HFFc6 (cell line): ENCODE measurements around the gene TMEM232. TPM values are rescaled to one million over a fixed set of nuclear protein-coding genes. Genes with fewer than 3 reads are reported as not detected.

Experiments
- DNase-seq: peaks from one replicate; pipeline ENCODE4 v3.0.0-alpha.2; 2018
- H3K27ac Mint-ChIP-seq: 2 replicates; pipeline ENCODE4 v1.8.0; 2020; ENCODE audit warnings: mild to moderate bottlenecking, mixed read lengths
- H3K27me3 Mint-ChIP-seq: 2 replicates; pipeline ENCODE4 v1.8.0; 2021; ENCODE audit warnings: mild to moderate bottlenecking, moderate library complexity, mixed read lengths; ENCODE audit not compliant: insufficient read depth
- H3K36me3 Mint-ChIP-seq: 2 replicates; pipeline ENCODE4 v1.8.0; 2021; ENCODE audit warnings: low read depth, mixed read lengths
- H3K4me1 Mint-ChIP-seq: 2 replicates; pipeline ENCODE4 v1.8.0; 2020; ENCODE audit warnings: low read depth, mixed read lengths
- H3K4me3 Mint-ChIP-seq: 2 replicates; pipeline ENCODE4 v1.8.0; 2020; ENCODE audit warnings: mild to moderate bottlenecking, moderate library complexity, mixed read lengths
- H3K9me3 Mint-ChIP-seq: 2 replicates; pipeline ENCODE4 v1.8.0; 2020; ENCODE audit warnings: mild to moderate bottlenecking, mixed read lengths
- long read RNA-seq: library from polyadenylated mRNA; unstranded; transcript quantifications from one replicate; pipeline ENCODE4 v2.0.0, GENCODE V29; 2019
- total RNA-seq, 6 experiments: library from RNA; stranded (reverse); fragmentation: NEBNext Ultra II Directional; extraction: Animal tissue kit (Norgen Biotek cat#: 25700); gene quantifications; 2 replicates in 1 of 6; 3 replicates in 5 of 6; pipeline ENCODE4 v1.2.3, GENCODE V29; 2021
- TF ChIP-seq, protein P1 (sequence below): fragments of 200-600 bp; sonication (generic); IDR thresholded peaks from 2 replicates; pipeline ENCODE4 v1.5.0; 2021; ENCODE audit warnings: antibody characterized with exemption, mild to moderate bottlenecking

Gene TMEM232
- 1 to 10 TPM in 3 of 6 experiments, under 1 TPM in 3; 0.36 to 1.3 (median 1.0) TPM for total RNA-seq
- long read RNA-seq, partial matches to known transcripts: 0 of 1 reads
- long read RNA-seq, other reads (novel, unspliced or antisense): 1 of 1 reads

- H3K4me1 Mint-ChIP-seq: peaks cover 7% of the 10 kb centered on the region; the same call in 1 of the 2 replicates
These were observed at the start of gene TMEM232 for GRCh38 chr5:110726249-110727024. Gene TMEM232 (minus strand): TSS chr5:110726671. CDS start chr5:110667352, 59,319 bp downstream.

GRCh38 chr5:110770286-110770685 is 43.8 kb upstream of the TMEM232 start:
- Mint-ChIP-seq H3K27ac (no peak overlapping the region), H3K9me3 (no peaks in the 10 kb centered on the region), H3K4me3 (no peak overlapping the region), H3K27me3 (no peaks in the 10 kb centered on the region), H3K36me3 (no peaks in the 10 kb centered on the region), H3K4me1 (peaks cover 6% of the 10 kb centered on the region; the same call in 1 of the 2 replicates)
- no peak for DNase-seq
- TF ChIP-seq, protein P1, sequence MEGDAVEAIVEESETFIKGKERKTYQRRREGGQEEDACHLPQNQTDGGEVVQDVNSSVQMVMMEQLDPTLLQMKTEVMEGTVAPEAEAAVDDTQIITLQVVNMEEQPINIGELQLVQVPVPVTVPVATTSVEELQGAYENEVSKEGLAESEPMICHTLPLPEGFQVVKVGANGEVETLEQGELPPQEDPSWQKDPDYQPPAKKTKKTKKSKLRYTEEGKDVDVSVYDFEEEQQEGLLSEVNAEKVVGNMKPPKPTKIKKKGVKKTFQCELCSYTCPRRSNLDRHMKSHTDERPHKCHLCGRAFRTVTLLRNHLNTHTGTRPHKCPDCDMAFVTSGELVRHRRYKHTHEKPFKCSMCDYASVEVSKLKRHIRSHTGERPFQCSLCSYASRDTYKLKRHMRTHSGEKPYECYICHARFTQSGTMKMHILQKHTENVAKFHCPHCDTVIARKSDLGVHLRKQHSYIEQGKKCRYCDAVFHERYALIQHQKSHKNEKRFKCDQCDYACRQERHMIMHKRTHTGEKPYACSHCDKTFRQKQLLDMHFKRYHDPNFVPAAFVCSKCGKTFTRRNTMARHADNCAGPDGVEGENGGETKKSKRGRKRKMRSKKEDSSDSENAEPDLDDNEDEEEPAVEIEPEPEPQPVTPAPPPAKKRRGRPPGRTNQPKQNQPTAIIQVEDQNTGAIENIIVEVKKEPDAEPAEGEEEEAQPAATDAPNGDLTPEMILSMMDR: no peak

More at GRCh38 chr5:110726249-110727024, at the start of gene TMEM232:
- no peaks in the 10 kb centered on the region for H3K36me3 Mint-ChIP-seq
- no peaks in the 10 kb centered on the region for H3K9me3 Mint-ChIP-seq
- H3K4me3 Mint-ChIP-seq: peak within 1 kb of the TSS; percentile 85
- peak; percentile 68 for DNase-seq
- H3K27me3 Mint-ChIP-seq: no peaks in the 10 kb centered on the region; the same call in 1 of the 2 replicates
- H3K27ac Mint-ChIP-seq: no peak within 1 kb of the TSS
- TF ChIP-seq, protein P1: no peak

- H3K4me3 Mint-ChIP-seq: no peak overlapping the region
- TF ChIP-seq, protein P1: no peak
- peak; percentile 21 for DNase-seq
- H3K4me1 Mint-ChIP-seq: peaks cover 6% of the 10 kb centered on the region; the same call in 1 of the 2 replicates
- no peaks in the 10 kb centered on the region for H3K9me3 Mint-ChIP-seq
- no peaks in the 10 kb centered on the region for H3K36me3 Mint-ChIP-seq
- peak overlapping the region; percentile 9; the same call in 1 of the 2 replicates for H3K27ac Mint-ChIP-seq
- H3K27me3 Mint-ChIP-seq: no peaks in the 10 kb centered on the region
These were observed 42.7 kb upstream of the TMEM232 start for GRCh38 chr5:110769000-110769681.

DNA sequence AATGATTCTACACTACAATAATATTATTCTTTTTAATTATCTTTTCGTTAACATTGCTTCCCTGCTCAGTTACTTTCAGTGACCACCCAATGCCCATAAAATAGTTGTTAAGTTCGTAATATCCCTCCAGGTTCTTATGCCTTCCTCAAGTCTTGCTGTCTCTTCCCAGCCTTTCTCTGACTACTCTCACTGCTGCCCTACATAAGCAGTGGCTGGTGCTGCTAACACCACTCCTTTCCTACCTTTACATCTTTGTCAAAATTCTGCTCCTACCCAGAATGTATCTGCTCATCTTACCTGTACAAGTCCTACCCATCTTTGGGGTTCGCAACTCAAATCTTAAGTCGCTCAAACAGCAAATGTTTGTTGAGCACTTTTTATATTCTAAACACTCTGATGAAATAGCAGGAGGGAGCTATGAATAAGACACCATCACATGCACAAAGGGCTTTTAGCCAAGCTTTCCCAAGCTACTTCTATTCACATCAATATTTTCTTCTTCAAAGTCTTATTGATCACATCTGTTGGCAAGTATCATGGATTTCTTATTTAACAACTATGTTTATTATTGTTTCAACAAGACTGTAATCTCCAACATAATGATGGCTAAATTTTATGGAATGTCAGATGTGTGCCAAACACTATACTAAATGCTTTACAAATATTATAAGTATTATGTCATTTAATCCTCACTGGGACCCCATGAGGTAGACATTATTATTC is 41.8 kb upstream of the TMEM232 start:
- no peaks in the 10 kb centered on the region for H3K9me3 Mint-ChIP-seq
- TF ChIP-seq, protein P1: no peak
- H3K27ac Mint-ChIP-seq: no peak overlapping the region
- H3K4me1 Mint-ChIP-seq: peaks cover 6% of the 10 kb centered on the region; the same call in 1 of the 2 replicates
- no peaks in the 10 kb centered on the region for H3K36me3 Mint-ChIP-seq
- no peak for DNase-seq
- H3K4me3 Mint-ChIP-seq: no peak overlapping the region
- no peaks in the 10 kb centered on the region for H3K27me3 Mint-ChIP-seq

GRCh38 chr5:110760158-110760557 is 33.7 kb upstream of the TMEM232 start:
- TF ChIP-seq, protein P1: no peak
- no peak for DNase-seq
- peaks cover 6% of the 10 kb centered on the region; the same call in 1 of the 2 replicates for H3K36me3 Mint-ChIP-seq
- no peaks in the 10 kb centered on the region for H3K27me3 Mint-ChIP-seq
- no peaks in the 10 kb centered on the region for H3K4me1 Mint-ChIP-seq
- no peaks in the 10 kb centered on the region for H3K9me3 Mint-ChIP-seq
- no peak overlapping the region for H3K27ac Mint-ChIP-seq
- no peak overlapping the region for H3K4me3 Mint-ChIP-seq
